GM12872 (cell line): ENCODE measurements around the gene FGFR2.

ENCODE experiments used
- TF ChIP-seq, protein P1 (sequence below): IDR thresholded peaks from 3 replicates; pipeline ENCODE4 v1.5.1; 2011; ENCODE audit warnings: low read depth, mild to moderate bottlenecking, low read length, moderate library complexity; ENCODE audit not compliant: insufficient read depth

FGFR2 gene

DNA sequence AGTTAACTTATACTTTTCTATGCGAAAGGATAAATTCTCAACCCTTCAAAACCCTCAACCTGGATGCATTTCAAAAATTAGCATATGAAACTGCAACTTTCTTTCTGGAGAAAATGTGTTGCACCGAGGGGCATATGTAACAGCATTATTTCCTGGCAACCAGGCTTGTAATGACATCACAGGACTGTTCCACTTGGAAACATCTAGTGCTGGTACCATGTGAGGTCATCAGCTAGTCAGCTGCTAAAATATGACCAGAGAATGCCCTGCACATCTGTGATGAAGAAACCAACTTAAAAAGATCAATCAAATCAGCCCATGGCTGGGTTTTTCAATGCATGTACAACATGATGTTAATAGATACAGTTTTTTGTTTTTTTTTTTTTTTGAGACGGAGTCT lies 40.0 kb downstream of the FGFR2 start:
- TF ChIP-seq, protein P1, sequence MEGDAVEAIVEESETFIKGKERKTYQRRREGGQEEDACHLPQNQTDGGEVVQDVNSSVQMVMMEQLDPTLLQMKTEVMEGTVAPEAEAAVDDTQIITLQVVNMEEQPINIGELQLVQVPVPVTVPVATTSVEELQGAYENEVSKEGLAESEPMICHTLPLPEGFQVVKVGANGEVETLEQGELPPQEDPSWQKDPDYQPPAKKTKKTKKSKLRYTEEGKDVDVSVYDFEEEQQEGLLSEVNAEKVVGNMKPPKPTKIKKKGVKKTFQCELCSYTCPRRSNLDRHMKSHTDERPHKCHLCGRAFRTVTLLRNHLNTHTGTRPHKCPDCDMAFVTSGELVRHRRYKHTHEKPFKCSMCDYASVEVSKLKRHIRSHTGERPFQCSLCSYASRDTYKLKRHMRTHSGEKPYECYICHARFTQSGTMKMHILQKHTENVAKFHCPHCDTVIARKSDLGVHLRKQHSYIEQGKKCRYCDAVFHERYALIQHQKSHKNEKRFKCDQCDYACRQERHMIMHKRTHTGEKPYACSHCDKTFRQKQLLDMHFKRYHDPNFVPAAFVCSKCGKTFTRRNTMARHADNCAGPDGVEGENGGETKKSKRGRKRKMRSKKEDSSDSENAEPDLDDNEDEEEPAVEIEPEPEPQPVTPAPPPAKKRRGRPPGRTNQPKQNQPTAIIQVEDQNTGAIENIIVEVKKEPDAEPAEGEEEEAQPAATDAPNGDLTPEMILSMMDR = no peak

DNA sequence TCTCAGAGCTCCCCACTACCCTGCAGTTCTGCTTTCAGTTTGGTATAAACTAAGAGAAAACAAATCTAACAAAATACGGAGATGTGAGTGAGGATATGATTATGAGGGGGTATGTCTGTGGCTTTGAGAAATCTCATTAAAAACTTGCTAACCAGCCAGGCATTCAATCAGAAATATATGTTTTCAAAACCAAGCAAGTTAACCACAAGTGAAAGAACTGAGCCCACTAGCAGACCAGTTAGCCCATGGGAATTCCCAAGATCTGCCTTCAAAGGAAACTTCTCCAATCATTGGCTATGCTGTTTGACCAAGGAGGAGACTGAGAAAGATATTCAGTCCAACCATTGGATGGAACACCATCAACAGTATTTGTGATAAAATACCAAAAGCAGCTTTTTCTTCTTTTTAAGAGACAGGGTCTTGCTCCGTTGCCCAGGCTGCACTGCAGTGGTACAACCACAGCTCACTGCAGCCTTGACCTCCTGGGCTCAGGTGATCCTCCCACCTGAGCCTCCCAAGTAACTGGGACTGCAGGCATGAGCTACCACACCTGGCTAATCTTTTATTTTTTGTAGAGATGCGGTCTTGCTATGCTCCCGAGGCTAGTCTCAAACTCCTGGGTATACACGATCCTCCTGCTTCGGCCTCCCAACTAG lies 41.2 kb downstream of the FGFR2 start:
- TF ChIP-seq, protein P1 = no peak

DNA sequence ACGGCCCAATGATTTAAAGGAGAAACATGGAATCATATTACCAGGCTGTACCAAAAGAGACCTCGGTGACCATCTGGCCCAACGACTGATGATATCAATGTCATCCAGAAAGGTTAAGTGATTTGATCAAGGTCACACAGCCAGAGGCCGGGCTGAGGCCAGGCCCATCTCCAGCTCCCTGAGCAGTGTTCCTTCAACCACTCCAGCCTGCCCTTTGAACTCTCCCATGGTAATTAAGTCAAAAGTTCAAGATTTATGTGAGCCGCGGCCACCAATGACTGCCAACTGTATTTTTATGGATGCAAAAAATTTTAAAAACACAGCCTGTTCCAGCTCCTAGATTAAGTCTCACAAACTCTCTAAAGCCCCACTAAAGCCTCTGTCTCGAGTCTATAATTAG lies 41.8 kb downstream of the FGFR2 start:
- TF ChIP-seq, protein P1 = no peak

DNA sequence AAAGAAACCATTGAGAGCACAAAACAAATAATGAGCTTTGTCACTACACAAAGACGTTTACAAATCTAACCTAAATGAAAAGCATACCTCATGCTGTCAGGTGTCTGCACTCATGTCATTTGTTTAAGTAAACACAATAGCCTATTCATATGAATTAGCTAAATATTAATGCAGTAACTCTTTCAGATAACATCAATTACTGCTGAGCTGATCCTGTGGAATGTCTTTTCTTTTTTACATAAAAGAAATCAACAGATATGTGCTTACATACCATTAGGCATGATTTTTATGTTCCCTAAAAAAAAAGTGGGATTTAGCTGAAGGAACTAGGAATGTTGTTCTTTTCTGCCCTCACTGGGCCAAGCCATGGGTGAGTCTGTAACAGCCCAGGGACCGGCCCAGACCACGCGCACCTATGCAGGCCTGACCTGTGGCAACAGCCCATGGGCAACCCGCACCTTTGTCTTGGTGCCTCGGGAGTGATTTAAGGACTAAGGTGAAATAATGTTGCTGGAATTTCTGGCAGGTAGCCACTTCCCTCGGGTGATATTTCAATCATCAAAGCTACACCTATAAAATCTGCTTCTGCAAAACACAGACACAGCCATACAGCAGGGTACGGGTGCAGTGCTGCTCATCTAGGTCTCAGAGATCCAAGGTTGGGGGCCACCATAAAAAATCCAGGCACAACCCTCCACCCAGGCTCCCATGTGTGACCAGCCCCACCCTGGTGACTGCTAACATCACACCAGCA lies 44.6 kb downstream of the FGFR2 start:
- TF ChIP-seq, protein P1 = no peak

DNA sequence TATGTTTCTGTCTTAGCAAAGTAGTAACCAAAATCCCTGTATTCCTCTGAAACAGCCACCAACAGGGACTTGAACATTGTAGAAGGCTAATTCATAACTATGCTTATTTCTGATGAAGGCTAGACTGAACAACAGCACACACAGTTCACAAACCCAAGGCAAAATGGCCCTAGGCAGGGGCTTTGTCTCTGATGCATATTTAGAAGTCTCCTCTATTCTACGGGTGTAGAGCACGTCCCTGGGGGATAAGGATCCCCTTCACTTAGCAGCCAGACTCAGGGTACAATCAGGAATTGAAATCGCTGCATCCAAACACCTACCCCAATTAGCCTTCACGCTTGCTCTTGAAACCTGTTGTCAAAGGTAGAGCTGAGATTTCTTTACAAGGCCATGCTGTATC lies 45.5 kb downstream of the FGFR2 start:
- TF ChIP-seq, protein P1 = no peak

DNA sequence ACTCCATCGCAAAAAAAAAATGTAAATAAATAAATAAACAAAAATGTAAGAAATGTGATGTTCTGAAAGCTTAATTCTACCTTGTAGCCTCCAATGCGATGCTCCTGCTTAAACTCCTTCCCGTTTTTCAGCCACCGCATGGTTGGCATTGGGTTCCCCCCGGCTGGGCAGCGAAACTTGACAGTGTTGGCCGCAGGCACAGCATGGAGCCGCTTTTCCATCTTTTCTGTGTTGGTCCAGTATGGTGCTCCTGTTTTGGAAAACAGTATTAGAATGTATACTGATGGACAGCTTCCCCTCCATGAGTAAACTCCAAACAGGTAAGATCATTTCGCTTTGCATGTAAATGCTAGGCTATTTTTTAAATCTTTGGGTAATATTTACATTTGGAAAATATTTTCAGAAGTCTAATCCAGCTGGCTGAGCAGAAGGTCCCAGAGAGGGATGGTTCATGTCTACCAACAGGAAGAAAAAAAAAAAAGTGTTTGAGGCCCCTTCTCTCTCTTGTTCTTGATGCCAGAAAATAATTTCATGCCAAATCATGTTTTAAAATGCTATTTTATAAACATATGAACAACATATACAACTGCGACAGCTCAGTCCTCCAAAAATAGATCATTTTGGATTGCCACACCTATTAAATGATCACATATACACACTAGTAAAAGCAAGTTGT lies 46.9 kb downstream of the FGFR2 start:
- TF ChIP-seq, protein P1 = no peak

DNA sequence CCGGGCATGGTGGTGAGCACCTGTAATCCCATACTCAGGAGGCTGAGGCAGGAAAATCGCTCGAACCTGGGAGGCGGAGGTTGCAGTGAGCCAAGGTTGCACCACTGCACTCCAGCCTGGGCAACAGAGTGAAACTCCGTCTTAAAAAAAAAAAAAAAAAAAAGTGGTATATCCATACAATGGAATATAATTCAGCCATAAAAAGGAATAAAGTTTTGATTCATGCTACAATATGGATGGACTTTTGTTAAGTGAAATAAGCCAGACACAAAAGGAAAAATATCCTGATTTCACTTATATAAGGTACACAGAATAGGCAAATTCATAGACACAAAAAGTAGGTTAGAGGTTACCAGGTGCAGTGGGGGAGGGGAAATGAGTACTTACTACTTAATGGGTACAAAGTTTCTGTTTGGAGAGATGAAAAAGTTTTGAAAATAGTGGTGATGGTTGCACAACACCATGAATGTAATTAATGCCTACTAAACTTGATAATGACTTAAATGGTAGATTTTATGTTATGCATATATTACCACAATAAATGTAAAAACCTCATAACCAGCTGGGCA lies 53.9 kb downstream of the FGFR2 start:
- TF ChIP-seq, protein P1 = no peak
